ENCODE measurements around the gene DCXR. TPM values are rescaled to one million over a fixed set of nuclear protein-coding genes. Genes with fewer than 3 reads are reported as not detected.

The DCXR gene
- total RNA-seq, 1 donor, result 29.3 TPM

DNA sequence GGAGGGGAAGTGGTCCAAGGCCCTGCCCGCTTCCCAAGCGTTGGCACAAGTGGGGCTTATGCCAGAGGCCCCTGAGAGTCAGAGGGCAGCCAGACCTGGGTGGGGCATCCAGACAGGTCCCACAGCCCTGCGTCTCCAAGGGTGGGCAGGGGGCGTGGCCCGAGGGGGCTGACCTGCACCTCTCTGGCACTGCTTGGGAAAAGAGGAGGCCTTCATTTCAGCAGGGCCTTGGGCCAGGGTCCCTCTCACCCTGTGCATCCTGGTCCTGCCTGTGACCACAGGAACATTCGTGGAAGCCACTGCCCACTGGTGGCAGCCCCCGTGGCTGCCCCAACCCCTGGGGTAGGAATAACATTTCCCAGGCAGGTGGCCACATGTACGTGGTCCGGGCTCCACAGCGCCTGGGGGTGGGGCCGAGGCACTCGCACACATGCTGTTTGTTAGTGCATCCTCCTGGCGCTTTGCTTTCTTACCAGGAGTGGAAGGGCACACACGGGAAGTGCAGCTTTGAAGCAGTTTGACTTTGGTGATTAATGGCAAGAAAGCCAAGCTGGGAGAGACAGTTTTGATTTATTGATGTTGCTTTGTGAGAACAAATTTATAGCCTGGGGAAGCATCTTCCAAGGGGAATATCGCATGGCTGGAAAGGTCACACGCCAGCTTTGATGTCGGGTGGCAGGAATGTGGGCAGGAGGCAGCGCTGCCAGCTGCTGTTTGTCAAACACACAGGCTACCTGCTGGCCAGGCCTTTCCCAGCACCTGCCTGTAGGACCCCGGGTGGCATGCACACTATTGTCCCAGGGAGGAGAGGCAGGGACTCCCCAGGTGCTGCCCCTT, 19.1 kb downstream of the DCXR start:
- H3K4me3 ChIP-seq (ENCODE audit: low read depth, low read length), result no peak overlapping the region
- DNase-seq (ENCODE audit: low read depth), result no peak
- TF ChIP-seq, protein P1, sequence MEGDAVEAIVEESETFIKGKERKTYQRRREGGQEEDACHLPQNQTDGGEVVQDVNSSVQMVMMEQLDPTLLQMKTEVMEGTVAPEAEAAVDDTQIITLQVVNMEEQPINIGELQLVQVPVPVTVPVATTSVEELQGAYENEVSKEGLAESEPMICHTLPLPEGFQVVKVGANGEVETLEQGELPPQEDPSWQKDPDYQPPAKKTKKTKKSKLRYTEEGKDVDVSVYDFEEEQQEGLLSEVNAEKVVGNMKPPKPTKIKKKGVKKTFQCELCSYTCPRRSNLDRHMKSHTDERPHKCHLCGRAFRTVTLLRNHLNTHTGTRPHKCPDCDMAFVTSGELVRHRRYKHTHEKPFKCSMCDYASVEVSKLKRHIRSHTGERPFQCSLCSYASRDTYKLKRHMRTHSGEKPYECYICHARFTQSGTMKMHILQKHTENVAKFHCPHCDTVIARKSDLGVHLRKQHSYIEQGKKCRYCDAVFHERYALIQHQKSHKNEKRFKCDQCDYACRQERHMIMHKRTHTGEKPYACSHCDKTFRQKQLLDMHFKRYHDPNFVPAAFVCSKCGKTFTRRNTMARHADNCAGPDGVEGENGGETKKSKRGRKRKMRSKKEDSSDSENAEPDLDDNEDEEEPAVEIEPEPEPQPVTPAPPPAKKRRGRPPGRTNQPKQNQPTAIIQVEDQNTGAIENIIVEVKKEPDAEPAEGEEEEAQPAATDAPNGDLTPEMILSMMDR (IDR thresholded peaks at IDR 0.05; ENCODE audit: insufficient read depth, low read length), result no peak

DNA sequence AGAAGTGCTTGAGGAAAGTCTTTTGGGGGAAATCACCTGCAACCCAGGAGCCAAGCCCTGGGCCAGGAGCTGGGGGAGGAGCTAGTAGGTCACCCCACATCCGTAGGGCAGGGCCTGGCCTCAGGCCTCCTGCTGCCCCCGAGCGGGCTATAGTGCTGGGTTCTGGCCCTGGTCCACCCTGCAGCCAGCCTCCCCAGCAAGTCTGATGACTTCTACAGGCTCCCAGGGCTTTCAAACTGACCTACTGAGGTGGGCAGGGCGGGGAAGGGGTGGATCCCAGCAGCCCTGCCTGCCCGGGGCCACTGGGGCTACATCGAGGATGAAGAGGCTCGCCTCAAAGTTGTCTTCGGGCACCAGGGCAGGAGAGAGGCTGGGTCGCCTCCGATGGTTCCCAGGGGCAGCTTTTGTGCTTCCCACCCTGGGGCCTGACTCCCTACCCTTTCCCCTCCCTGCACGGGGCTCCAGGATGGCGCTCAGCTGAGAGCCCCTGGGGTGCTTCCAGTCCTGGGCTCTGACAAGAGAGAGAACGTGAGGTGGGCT, 19.8 kb downstream of the DCXR start:
- TF ChIP-seq, protein P1 (IDR thresholded peaks at IDR 0.05; ENCODE audit: insufficient read depth, low read length), result no peak

DNA sequence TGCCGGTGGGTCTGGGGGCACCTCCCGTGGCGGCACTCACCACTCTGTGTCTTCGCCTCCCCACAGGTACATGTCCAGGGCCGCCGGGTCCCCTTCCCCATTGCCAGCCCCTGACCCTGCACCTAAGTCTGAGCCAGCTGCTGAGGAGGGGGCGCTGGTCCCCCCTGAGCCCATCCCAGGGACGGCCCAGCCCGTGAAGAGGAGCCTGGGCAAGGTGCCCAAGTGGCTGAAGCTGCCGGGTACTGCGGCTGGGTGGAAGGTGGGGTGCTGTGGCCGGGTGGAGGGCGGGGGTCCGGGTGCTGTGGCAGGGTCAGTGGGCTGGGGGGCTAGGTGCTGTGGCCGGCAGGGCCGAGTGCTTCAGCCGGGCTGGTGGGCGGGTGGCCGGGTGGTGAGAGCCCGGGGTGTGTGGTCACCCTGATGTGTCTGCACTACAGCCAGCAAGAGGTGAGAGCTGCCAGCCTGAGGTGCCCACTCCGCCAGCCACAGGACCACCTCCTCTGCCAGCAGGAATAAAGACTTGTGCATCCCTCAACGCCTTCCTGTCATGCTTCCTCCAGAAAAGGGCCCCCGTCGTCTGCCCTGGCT, 20.5 kb downstream of the DCXR start:
- no peak for DNase-seq (ENCODE audit: low read depth)
- no peak overlapping the region for H3K4me3 ChIP-seq (ENCODE audit: low read depth, low read length)
- TF ChIP-seq, protein P1 (IDR thresholded peaks at IDR 0.05; ENCODE audit: insufficient read depth, low read length), result no peak

More for the DNA sequence above, 19.8 kb downstream of the DCXR start:
- H3K4me3 ChIP-seq (ENCODE audit: low read depth, low read length), result no peak overlapping the region
- DNase-seq (ENCODE audit: low read depth), result no peak

DNA sequence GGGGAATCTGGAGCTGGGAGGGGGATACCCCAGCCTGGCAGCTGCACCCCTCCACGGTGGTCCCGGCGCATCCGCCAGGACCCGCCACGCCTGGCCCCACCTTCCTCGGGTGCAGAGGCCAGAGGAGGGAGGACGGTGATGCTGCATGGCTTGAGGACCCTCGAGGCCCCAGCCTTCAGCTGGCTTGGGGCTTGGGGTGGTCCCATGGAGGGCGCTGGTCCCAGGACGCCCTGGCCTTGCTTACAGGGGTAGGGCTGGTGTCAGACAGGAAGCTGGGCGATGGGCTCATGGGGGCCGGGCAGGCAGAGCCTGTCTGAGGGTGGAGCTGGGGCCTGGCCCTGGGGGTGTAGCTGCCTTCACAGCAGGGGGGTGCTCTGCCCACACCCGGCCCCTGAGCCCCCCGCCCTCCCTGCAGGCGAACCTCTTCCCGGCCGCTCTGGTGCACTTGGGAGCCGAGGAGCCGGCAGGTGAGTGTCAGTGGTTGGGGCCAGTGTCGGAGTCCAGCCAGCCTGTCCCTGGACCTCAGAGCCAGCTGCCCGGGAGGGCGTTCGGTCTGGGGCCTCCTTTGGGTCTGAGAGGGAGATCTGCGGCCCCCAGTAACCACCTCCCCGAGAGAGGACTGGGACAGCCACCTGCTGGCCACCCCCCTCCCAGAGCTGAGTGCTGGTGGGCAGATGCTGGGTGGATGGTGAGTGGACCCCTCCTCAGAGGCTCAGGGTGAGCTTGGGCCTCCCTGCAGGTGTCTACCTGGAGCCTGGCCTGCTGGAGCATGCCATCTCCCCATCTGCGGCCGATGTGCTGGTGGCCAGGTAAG, 21.2 kb downstream of the DCXR start:
- no peak for DNase-seq (ENCODE audit: low read depth)
- TF ChIP-seq, protein P1 (IDR thresholded peaks at IDR 0.05; ENCODE audit: insufficient read depth, low read length), result no peak
- no peak overlapping the region for H3K4me3 ChIP-seq (ENCODE audit: low read depth, low read length)

DNA sequence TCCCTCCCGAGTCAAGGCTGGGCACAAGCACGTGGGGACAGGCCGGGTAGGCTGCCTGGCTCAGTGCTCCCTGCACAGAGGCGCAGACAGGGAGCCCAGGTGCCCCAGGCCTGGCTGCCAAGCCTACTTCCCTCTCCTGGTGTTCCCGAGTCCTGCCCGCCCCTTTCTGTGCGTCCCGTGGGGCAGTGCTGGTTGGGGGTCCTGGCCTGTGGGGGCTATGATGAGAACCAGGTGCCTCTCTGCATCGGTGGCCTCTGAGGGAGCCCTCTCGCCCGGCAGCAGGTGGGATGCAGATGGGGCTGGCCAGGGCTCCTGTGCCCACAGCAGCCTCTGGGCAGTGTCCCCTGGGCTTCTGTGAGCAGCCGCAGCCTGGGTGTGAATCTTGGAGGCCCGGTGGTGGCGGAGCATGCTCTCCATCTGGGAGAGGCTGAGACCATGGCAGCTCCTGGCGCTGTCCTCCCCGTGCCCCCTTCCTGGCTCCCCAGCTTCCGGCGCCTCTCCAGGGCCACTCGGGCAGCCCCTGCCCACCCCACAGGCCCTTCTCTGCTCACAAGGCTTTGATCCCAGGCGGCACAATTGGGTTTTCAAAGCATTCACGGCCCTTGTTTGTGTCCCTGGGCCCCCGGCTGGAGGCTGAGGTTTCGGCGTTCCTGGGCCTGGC, 22.1 kb downstream of the DCXR start:
- DNase-seq (ENCODE audit: low read depth), result no peak
- H3K4me3 ChIP-seq (ENCODE audit: low read depth, low read length), result no peak overlapping the region
- TF ChIP-seq, protein P1 (IDR thresholded peaks at IDR 0.05; ENCODE audit: insufficient read depth, low read length), result no peak

DNA sequence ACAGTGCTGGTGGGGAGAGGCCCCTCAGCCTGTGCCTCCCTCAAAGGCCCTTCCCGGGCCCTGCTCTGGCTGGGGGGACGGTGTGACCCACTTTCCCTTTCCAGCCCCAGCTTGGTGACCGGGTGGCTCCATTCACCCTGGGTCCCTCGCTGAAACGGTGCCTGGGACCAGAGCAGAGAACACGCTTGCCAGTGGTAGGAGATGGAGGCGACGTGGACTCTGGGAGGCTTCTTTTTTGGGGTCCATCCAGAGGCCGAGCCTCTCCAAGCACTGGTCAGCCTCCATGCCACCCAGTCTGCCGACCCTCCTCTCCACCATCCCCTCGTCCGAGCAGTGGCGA, 22.6 kb downstream of the DCXR start:
- DNase-seq (ENCODE audit: low read depth), result no peak
- no peak overlapping the region for H3K4me3 ChIP-seq (ENCODE audit: low read depth, low read length)
- TF ChIP-seq, protein P1 (IDR thresholded peaks at IDR 0.05; ENCODE audit: insufficient read depth, low read length), result no peak
